CD4-positive, alpha-beta T cell treated with Interleukin-6 for 4 hours (primary cell): Measurements from ENCODE around the gene ELANE.
A peak's percentile ranks its signal among the peaks of the same experiment; 100 is the strongest.
"Not testable (repeated sequence)": the region's sequence is repeated elsewhere in the genome, so short reads cannot be mapped to it uniquely, and the experiment has no call there.

ENCODE experiments used
- DNase-seq: peaks from one replicate; pipeline ENCODE4 v3.0.0-alpha.2; 2020; ENCODE audit warnings: mixed read lengths

The ELANE gene

DNA sequence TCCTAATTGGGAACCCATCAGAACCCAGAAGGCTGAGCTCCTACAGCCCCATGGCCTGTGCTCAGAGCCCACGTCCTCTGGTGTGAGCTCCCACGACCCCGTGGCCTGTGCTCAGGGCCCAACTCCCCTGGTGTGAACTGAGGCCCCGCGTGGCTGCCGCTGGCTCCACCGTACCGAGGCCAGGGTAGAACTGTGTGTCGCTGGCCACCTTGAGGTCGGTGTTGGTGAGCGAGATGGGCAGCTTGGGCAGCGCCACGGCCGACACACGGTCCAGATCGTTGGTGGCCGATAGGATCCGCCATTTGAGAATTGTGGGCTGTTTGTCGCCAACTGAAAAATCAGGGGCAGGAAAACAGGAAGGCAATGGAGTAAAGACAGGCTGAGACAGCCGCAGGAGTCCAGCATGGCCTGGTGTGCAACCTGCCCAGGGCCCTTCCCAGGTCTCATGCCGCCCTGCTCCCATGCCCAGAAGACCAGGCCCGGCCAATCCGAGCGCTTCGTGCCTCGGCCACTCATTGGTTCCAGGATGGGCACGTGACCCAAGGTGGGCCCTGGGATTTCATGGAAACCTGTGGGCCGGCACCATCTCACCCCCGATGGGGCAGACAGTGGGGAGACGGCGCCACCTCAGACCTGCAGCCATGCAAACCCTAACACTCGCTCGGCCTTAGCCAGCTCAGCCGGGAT is 29.4 kb downstream of the ELANE start:
- DNase-seq: no peak

DNA sequence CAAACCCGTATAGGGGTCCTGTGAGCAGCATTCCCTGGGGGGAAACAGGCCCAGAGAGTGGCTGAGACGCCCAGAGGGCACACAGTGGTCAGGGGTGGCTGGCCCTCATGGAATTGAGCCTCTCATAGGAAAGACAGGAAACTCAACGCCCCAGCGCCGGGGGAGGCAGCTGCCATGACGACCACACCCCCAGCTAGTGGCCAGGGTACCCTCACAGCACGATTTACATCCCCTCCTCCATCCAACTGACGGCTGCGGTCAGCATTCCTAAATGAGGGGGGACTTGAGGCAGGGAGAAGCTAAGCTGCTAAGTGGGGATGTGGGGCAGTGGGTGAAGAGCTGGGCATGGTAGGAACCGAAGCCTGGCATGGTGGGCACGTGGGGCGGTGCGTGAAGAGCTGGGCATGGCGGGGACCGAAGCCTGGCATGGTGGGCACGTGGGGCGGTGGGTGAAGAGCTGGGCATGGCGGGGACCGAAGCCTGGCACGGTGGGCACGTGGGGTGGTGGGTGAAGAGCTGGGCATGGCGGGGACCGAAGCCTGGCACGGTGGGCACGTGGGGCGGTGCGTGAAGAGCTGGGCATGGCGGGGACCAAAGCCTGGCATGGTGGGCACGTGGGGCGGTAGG is 30.9 kb downstream of the ELANE start:
- DNase-seq: no peak

DNA sequence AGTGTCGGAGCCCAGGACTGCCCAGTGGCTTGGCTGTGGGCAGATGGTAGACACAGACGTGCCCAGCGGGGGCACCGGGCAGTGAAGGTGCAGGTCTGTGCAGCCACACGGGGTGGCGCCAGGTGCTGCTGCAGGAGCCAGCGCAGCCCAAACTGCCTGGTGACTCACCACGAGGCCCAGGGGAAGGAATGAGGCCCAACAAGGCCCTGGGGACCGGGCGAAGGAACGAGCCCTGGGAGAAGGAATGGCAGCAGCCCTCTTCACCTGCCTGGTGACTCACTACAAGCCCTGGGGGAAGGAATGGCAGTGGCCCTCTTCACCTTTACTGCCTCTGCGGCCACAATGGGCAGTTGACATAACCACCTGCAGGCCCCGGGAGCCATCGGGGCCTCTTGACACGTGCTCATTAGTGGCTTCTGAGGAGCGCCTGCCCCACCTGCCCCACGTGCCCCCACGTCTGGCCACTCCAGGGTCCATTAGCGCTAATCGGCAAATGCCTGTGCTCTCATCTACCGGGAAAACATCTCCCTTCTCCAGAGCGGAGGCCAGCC is 31.6 kb downstream of the ELANE start:
- DNase-seq: no peak

DNA sequence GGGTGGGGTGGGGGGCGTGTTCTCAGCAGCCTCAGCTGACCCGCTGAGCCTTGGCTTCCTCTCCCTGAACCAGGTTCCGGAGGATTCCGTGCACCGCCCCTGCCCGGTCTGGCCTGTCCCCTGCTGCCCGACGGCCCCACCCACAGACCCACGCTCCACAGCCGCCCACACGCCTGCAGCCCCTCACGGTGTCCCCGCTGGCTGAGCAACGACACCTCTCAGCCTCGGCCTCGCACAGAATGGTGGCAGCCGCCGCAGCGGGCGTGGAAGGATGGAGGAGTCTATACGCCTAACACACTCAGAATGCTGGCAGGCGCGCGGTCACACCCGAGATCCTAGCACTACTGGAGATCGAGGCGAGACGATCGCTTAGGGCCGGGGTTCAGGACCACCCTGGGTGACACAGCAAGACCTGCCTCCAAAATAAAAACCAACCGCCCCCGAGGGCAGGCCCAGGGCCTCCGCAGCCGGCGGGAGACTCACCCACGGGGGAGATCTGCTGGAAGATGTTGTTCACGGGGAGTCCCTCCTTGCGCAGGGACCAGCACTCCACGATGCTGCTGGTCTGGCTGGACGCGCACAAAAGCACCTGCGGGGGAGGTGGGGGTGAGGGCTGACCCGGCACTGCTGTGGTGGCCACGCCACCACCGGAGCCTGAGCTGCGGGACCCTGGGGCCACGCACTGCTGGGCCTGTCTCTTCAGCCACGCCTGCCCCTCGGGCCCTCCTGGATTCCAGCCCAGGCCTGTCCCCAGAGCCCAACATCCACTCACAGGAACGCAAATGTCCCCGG is 32.5 kb downstream of the ELANE start:
- no peak for DNase-seq

DNA sequence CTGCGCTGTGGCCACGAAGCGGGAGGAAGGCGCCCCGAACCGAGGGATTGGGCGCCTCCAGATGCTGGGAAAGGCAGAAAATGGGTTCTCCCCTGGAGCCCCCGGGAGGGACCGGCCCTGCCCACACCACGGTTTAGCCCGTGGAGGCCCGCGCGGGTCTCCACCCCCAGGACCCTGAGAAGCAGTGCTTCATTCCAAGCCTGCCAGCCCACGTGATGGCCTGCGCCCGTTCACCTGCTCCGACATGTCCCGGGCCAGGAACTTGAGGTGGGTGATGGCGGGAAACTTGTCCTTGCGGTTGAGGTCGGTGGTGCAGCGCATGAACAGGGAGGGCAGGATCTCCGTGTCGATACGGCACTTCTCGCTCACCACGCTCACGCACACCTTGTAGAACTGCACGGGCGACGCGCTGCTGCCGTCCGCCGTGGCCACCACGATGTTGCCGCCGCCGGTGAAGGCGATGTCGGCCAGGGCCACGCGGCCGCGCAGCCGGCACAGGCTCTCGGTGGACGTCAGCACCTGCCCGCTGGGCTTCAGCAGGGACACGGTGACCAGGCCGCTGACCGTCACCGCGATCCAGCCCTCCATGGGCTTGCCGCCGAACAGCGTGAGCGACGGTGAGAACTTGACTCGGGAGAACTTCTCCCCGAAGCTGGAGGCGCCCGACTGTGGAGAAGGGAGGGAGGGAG is 33.6 kb downstream of the ELANE start:
- no peak for DNase-seq

DNA sequence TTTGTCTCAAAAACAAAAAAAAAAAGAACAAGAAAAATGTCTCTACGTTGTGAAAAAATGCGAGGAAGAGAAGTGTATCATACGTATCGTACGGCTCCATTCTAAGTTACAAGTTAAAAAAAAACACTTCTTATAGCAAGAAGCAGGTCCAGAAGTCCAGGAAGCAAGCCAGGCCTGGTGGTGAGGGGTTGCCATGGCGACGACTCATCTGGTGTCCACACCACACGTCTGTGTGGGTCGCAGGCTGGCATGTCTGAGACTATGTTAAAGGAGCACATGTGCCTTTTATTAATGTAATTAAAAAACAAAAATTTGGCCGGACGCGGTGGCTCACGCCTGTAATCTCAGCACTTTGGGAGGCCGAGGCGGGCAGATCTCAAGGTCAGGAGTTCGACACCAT is 35.0 kb downstream of the ELANE start:
- no peak for DNase-seq

DNA sequence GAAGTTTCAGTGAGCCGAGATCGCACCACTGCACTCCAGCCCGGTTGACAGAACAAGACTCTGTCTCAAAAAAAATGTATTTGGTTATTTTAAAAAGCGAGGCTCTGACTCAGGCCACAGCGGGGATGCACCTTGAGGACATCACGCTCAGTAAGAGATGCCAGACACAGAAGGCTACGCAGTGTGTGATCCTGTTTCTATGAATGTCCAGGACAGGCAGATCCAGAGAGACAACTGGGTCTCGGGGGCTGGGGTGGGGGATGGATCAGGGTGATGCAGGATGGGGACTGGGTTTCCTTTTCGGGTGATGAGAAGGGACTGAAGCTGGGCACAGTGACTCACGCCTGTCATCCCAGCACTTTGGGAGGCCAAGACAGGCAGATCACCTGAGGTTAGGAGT is 35.5 kb downstream of the ELANE start:
- no peak for DNase-seq

DNA sequence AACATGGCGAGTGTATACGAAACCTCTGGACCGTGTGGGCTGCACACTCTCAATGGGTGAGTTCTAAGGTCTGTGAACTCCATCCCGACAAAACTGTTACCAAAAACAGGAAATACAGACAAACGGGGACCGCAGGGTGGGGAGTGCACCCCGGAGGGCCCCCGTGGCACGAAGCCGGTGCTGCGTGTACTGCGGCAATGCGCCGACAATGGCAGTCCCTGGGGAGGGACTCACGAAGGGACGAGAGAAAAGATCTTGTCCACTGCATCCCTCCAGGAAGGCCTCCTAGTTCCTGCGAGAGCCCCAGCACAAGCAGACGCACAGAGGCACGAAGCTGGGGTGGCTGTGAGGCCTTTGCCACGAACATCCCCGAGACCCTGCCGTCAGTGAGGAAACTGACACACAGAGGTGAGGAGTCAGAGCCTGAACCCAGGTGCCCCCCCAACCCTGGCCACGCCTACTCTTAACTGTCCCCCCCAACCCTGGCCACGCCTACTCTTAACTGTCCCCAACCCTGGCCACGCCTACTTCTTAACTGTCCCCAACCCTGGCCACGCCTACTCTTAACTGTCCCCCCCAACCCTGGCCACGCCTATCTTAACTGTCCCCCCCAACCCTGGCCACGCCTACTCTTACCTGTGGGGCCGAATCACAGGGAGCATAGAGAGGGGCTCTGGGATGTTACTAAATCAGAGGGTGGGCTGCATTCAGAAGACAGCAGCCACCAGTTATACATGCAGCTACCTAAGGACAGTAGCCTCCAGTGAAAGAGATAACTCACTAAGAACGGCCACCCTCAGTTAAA is 36.7 kb downstream of the ELANE start:
- no peak for DNase-seq

DNA sequence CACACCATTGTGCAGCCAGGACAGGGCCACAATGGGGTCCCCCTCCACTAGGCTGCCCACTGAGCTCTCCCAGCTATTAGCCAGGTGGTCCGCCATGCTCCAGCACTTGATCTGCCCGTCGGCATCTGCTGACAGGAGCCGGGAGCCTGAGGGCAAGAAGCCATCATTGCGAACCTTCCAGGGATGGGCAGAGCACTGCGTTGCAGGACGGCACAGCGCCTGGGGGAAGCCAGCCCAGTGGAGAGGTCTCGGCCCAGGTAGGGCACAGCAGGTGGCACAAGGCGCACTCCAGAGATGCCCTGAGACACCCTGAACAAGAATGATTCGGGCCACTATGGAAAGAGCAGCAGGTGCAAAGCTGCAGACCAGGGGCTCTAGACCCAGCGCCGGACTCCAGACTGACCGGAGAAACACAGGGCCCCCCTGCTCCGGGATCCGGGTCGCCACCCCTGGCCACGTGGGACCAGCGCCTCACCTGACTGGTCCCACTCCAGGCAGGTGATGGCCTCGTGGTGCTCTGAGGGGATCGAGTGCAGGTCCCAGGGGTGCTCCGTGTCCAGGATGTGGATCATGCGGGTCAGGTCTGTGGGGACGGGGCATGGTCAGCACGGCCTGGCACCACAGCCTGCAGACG is 37.7 kb downstream of the ELANE start:
- DNase-seq: no peak

DNA sequence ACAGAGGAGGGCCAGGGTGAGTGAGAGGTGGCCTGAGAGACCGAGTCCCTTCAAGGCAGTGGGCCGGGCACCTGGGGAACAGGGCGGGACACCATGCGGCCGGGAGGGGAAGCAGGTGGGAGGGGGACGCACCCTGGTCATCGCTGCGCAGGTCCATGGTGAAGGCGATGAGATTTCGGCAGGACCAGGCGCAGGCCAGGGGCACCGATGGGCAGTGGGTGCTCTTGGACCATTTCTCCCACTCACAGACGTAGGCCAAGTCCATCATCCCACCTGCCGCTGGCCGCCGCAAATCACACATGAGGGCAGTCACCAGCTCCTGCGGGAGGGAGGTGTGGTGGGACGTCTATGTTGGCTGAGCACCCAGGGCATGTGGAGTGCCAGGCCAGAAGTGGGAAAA is 38.7 kb downstream of the ELANE start:
- DNase-seq: no peak

DNA sequence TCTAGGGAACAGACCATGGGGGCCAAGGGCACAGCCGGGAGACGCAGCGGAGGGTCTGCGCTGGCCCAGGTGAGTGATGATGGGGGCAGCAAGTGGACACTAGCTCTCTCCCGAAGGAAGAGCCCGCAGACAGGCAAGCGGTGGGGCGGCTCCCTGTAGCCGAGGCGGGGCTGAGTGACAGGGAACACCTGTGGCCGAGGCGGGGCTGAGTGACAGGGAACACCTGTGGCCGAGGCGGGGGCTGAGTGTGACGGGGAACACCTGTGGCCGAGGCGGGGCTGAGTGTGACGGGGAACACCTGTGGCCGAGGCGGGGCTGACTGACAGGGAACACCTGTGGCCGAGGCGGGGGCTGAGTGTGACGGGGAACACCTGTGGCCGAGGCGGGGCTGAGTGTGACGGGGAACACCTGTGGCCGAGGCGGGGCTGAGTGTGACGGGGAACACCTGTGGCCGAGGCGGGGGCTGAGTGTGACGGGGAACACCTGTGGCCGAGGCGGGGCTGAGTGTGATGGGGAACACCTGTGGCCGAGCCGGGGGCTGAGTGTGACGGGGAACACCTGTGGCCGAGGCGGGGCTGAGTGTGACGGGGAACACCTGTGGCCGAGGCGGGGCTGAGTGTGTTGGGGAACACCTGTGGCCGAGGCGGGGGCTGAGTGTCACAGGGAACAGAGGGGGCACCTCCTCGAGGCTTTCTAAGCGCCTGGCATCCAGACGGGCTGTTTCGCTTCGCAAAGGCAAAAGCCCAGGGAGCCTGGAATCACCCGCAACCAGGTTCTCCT is 39.5 kb downstream of the ELANE start:
- not testable (repeated sequence) for DNase-seq

DNA sequence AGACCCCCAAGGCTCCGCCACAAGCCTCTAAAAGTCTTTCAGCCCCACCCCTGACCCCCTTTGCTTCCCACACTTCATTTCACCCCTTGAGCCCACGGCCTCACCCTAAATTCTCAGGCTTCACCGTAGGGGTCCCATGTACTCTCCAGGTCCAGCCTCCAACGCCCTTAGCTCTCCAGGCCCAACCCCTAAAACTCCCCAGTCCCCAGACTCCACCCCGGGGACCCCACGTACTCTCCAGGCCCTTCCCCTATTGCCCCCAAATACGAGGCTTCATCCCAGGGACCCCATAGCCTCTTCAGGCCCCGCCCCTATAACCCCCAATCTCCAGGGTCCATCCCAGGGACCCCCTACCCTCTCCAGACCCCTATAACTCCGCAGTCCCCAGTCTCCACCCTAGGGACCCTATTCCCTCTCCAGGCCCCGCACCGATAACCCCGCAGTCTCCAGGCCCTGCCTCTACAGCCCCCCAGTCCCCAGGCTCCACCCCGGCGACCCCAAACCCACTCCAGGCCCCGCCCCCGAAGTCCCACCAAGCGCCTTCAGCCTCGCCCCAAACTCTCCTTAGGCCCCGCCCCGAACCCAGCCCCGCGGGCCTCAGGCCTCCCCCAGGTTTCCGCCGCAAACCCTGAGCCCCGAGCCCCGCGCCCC is 40.3 kb downstream of the ELANE start:
- no peak for DNase-seq

DNA sequence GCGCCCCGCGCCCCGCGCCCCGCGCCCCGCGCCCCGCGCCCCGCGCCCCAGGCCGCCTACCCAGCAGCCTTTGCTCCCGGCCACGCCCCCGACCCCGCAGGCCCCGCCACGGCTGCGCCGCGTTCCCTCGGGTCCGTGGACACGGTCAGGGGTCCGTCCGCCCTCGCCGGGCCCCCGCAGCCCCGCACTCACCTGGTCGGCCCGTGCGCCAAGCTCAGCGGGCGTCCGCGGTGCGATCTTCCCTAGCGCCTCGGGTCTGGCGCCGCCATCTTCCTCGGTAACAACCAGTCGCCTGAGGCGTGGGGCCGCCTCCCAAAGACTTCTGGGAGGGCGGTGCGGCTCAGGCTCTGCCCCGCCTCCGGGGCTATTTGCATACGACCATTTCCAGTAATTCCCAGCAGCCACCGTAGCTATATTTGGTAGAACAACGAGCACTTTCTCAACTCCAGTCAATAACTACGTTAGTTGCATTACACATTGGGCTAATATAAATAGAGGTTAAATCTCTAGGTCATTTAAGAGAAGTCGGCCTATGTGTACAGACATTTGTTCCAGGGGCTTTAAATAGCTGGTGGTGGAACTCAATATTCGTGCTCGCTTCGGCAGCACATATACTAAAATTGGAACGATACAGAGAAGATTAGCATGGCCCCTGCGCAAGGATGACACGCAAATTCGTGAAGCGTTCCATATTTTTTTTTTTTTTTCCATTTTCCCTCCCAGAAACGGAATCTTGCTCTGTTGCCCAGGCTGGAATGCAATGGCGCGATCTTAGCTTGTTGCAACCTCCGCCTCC is 41.0 kb downstream of the ELANE start, which contains the start of the genes MED16 and RNU6-9:
Gene MED16 (minus strand): TSS at position 294 of the 796 bp plus-strand sequence. CDS start 2,056 bp downstream, outside the sequence.
Gene RNU6-9 (plus strand): TSS at position 591 of the 796 bp plus-strand sequence.
- peak; percentile 94 for DNase-seq

DNA sequence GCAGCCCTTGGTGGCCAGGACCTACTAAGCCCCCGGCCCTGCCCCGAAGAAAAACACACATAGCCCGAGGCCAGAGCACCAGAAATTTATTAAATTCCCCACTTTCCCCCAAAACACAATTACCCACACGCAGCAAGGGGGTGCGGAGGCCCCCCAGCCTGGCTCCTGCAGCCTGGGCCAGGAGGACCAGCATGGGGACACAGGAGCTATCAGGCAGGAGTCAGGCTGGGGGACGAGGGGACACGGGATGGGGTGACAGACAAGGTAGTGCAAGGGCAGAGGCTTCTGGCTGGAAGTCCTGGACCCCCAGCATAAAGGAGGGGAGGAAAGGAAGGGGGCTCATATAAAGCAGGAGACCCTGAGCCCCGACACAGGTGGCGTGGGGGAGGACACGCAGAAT is 44.3 kb downstream of the ELANE start:
- DNase-seq: no peak

DNA sequence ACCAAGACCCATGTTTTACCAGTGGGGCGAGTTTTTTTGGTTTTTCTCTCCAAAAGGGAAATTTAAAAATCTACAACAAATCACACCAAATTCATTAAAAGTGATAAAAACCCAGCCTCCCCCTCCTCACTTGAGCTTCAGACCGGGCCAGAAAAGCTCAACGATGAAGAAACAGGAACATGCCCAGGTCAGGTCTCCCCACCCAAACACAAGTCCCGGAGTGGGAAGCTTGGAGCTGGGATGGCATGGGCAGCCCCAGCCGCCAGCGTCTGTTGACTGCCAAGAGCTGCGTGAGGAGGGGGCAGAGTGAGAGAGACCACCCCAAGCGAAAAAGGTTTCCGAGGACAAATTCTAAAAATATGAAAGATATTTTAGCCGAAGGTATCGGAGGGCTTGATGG is 44.9 kb downstream of the ELANE start:
- no peak for DNase-seq

DNA sequence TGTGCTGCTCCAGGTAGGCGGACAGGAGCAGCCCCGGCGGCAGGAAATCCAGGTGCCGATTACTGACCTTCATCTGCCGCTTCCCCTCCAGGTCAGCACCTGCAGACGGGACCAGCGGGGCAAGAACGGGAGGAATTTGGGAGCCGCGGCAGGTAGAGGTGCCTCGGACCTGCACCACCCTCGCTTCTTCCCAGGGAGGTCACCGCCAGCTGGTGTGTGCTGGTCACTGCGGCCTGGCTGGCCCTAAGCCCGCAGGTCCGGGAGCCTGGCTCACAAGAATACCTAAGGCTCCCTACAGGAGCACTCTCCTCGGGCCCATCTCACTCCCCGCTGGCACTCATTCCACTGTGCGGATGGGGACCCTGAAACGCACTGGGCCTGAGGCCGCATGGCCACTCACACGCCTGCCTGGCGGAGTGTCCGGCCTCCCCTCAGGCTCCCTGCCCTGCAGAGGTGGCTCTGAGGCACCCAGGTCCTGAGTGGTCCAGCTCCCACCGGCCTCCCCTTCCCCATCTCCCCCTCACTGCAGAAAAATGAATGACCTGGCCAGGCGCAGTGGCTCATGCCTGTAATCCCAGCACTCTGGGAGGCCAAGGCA is 45.4 kb downstream of the ELANE start:
- no peak for DNase-seq

DNA sequence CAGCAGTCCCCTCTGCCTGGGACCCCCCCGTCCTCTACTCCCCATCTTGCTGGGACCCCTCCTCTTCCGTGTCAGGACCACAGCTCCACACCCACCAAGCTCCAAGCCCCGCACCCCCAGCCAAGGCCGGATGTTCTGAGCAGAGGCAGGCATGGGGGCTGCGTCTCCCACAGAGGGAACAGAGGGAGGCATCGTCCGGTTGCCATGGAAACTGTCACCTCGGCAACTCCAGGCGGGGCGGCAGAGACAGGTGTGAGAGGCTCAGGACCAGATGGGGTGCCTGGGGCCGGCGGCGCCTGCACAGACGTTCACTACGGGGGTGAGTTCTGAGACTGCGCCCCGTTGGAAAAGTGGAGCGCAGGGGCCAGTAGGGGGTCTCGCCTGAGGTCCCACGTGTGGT is 46.6 kb downstream of the ELANE start:
- DNase-seq: peak; percentile 58

DNA sequence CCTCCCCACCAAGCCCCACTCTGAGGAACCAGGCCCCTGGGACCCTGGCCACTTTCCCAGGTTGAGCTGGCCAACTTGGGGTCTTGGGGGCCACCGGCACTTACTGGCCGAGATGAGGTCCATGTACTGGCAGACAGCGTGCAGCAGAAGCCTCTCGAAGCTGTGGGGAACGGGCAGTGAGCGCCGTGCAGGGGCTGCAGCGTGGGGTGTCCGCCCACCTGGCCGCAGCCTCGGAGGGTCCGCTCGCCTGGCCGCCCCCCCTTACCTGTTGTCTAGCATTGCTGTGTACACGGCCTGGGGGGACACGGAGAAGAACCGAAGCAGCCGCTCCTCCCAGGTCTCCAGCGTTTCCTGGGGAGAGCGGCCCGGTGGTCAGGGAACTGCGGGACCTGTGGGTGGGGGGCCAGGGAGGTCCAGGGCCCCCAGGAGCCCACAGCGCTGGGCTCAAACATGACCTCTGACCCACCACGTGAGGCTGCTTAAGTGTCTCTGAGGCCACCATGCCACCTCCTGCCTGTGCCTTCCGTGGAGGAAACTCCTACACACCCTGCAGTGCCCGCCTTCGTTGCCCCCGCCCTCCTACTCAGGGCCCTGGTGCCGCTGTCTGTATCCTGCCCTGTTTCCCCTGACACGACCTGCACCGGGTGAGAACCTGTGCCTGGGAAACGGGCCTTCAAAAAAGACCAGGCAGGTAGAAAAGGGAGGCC is 47.4 kb downstream of the ELANE start:
- DNase-seq: no peak

DNA sequence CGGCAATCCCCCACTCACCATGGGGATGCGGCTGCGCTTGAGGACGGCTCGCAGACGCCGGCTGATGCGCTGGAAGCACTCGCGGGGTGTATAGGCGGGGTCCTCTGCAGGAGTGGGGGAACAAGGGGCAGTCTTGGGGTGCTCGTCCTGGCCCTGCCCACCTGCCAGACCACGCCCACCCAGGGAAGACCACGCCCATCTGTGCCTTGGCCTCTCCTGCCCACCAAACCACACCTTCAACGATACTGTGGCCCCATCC is 47.9 kb downstream of the ELANE start:
- no peak for DNase-seq
